ENCODE measurements around the gene LRBA. TPM values are rescaled to one million over a fixed set of nuclear protein-coding genes. Genes with fewer than 3 reads are reported as not detected.

Gene LRBA
- total and polyA plus RNA-seq, 12 donors = 6.2 to 31.2 (median 23.9) TPM

- no peak for ATAC-seq
- H3K27me3 ChIP-seq = no peaks in the 10 kb centered on the region
- no peaks in the 10 kb centered on the region for H3K9me3 ChIP-seq
- intact Hi-C loops (cut with DNase I) = no loop called here
- H3K27ac ChIP-seq = no peak overlapping the region
- no peak overlapping the region for H3K4me3 ChIP-seq
- 79 to 80% methylated on average over 4 of the region's 4 CpGs for WGBS, 2 donors
- H3K36me3 ChIP-seq = no peaks in the 10 kb centered on the region
- no peak for TF ChIP-seq CTCF (IDR thresholded peaks at IDR 0.05)
- H3K4me1 ChIP-seq = peaks cover 0 to 19% (median 10%) of the 10 kb centered on the region in 9 donors
- no peak for DNase-seq
These were observed 230.8 kb downstream of the LRBA start for GRCh38 chr4:150784305-150784704.

- Histone ChIP-seq H3K27me3 (no peaks in the 10 kb centered on the region), H3K4me3 (no peak overlapping the region), H3K27ac (no peak overlapping the region), H3K36me3 (no peaks in the 10 kb centered on the region), H3K4me1 (peaks cover 0 to 19% (median 10%) of the 10 kb centered on the region in 9 donors), H3K9me3 (no peaks in the 10 kb centered on the region)
- DNase-seq = no peak
- 72 to 84% methylated on average over 2 of the region's 2 CpGs for WGBS, 2 donors
- intact Hi-C loops (cut with DNase I) = no loop called here
- ATAC-seq = no peak
- TF ChIP-seq CTCF (IDR thresholded peaks at IDR 0.05) = no peak
These were observed 232.2 kb downstream of the LRBA start for GRCh38 chr4:150782921-150783320.

- Histone ChIP-seq H3K27ac (no peak overlapping the region), H3K9me3 (no peaks in the 10 kb centered on the region), H3K4me3 (no peak overlapping the region), H3K27me3 (no peaks in the 10 kb centered on the region), H3K36me3 (no peaks in the 10 kb centered on the region), H3K4me1 (peaks cover 0 to 19% (median 10%) of the 10 kb centered on the region in 9 donors)
- DNase-seq = peak in 1 of 2 donors; percentile 19
- WGBS, 2 donors = 49 to 68% methylated on average over 2 of the region's 2 CpGs
- intact Hi-C loops (cut with DNase I) = no loop called here
- TF ChIP-seq CTCF (IDR thresholded peaks at IDR 0.05) = no peak
- ATAC-seq = peak in 3 of 8 donors; percentile 37 to 58 (median 45)
These were observed 232.8 kb downstream of the LRBA start for GRCh38 chr4:150782311-150782710.

- peak; percentile 13 for DNase-seq
- H3K9me3 ChIP-seq = no peaks in the 10 kb centered on the region
- H3K4me1 ChIP-seq = peaks cover 0 to 19% (median 10%) of the 10 kb centered on the region in 9 donors
- H3K27me3 ChIP-seq = no peaks in the 10 kb centered on the region
- no peaks in the 10 kb centered on the region for H3K36me3 ChIP-seq
- intact Hi-C loops (cut with DNase I) = no loop called here
- WGBS, 2 donors = 65 to 67% methylated on average over 6 of the region's 6 CpGs
- H3K27ac ChIP-seq = no peak overlapping the region
- no peak overlapping the region for H3K4me3 ChIP-seq
- peak in 7 of 8 donors; percentile 44 to 88 (median 77) for ATAC-seq
- TF ChIP-seq CTCF (IDR thresholded peaks at IDR 0.05) = no peak
These were observed 233.9 kb downstream of the LRBA start for GRCh38 chr4:150781191-150781590.
